Chondrocyte (in vitro differentiated cells): ENCODE measurements around the gene EIF2AK2. TPM values are rescaled to one million over a fixed set of nuclear protein-coding genes. Genes with fewer than 3 reads are reported as not detected.

Source experiments
- DNase-seq: peaks from one replicate; pipeline ENCODE4 v3.0.0; 2021; ENCODE audit warnings: mixed read lengths, low spot score
- H3K27ac Mint-ChIP-seq: one replicate; pipeline ENCODE4 v1.8.0; 2021; ENCODE audit warnings: mild to moderate bottlenecking, moderate library complexity, mixed read lengths; ENCODE audit not compliant: unreplicated experiment
- H3K27me3 Mint-ChIP-seq: 2 replicates; pipeline ENCODE4 v1.8.0; 2021; ENCODE audit warnings: low read depth, mixed read lengths
- H3K36me3 Mint-ChIP-seq: 2 replicates; pipeline ENCODE4 v1.8.0; 2021; ENCODE audit warnings: low read depth, mixed read lengths
- H3K4me1 Mint-ChIP-seq: 2 replicates; pipeline ENCODE4 v1.8.0; 2021; ENCODE audit warnings: low read depth, mild to moderate bottlenecking, mixed read lengths
- H3K4me3 Mint-ChIP-seq: one replicate; pipeline ENCODE4 v1.8.0; 2021; ENCODE audit warnings: mild to moderate bottlenecking, moderate library complexity, mixed read lengths; ENCODE audit not compliant: unreplicated experiment
- H3K9me3 Mint-ChIP-seq: 2 replicates; pipeline ENCODE4 v1.8.0; 2021; ENCODE audit warnings: low read depth, mixed read lengths
- CTCF ChIP-seq: fragments of 200-600 bp; sonication (generic); IDR thresholded peaks from 2 replicates; pipeline ENCODE4 v1.5.0; 2021; ENCODE audit warnings: antibody characterized with exemption, mild to moderate bottlenecking, moderate library complexity
- total RNA-seq: library from RNA; stranded (reverse); gene quantifications from 3 replicates; pipeline ENCODE4 v1.2.1, GENCODE V29; 2021

Gene EIF2AK2
- total RNA-seq, 1 donor from 2014 or later = 46.4 TPM

GRCh38 chr2:37060446-37060845 is 96.3 kb downstream of the EIF2AK2 start:
- peaks cover 33% of the 10 kb centered on the region for H3K36me3 Mint-ChIP-seq
- no peak overlapping the region for H3K27ac Mint-ChIP-seq

GRCh38 chr2:37059841-37060240 is 96.9 kb downstream of the EIF2AK2 start:
- Mint-ChIP-seq H3K36me3 (peaks cover 30% of the 10 kb centered on the region), H3K27ac (no peak overlapping the region), H3K9me3 (no peaks in the 10 kb centered on the region), H3K4me1 (no peaks in the 10 kb centered on the region), H3K27me3 (no peaks in the 10 kb centered on the region), H3K4me3 (no peak overlapping the region)
- TF ChIP-seq CTCF = no peak
- no peak for DNase-seq

More at GRCh38 chr2:37060446-37060845, 96.3 kb downstream of the EIF2AK2 start:
- Mint-ChIP-seq H3K9me3 (no peaks in the 10 kb centered on the region), H3K4me3 (no peak overlapping the region), H3K4me1 (no peaks in the 10 kb centered on the region), H3K27me3 (no peaks in the 10 kb centered on the region)
- TF ChIP-seq CTCF = no peak
- no peak for DNase-seq

- Mint-ChIP-seq H3K27ac (no peak overlapping the region), H3K4me1 (no peaks in the 10 kb centered on the region), H3K4me3 (no peak overlapping the region), H3K27me3 (no peaks in the 10 kb centered on the region), H3K36me3 (peaks cover 27% of the 10 kb centered on the region), H3K9me3 (no peaks in the 10 kb centered on the region)
- DNase-seq = no peak
- no peak for TF ChIP-seq CTCF
Measured at GRCh38 chr2:37052600-37053332, 104.0 kb downstream of the EIF2AK2 start.

Other genes starting within 250 kb of the EIF2AK2 start
- gene STRN, start 190.4 kb downstream of the EIF2AK2 start, total RNA-seq = 22.7 to 27.5 TPM (median 25.3 TPM) in 3 replicates
- 15.1 to 19.6 TPM (median 17.0 TPM) in 3 replicates for gene HEATR5B, start 72.6 kb downstream of the EIF2AK2 start, total RNA-seq
- gene GPATCH11, start 72.5 kb downstream of the EIF2AK2 start, total RNA-seq = 6.4 to 9.0 TPM (median 7.0 TPM) in 3 replicates
- gene SULT6B1, start 31.7 kb upstream of the EIF2AK2 start, total RNA-seq = not detected in 3 replicates
- gene CEBPZOS, start 39.5 kb upstream of the EIF2AK2 start, total RNA-seq = not detected in 3 replicates
- 30.4 to 45.6 TPM (median 31.1 TPM) in 3 replicates for gene CEBPZ, start 74.6 kb upstream of the EIF2AK2 start, total RNA-seq
- 15.7 to 19.5 TPM (median 16.1 TPM) in 3 replicates for gene NDUFAF7, start 74.7 kb upstream of the EIF2AK2 start, total RNA-seq
- gene PRKD3, start 167.9 kb upstream of the EIF2AK2 start, total RNA-seq = 40.2 to 45.4 TPM (median 43.8 TPM) in 3 replicates
- 0.67 to 1.2 TPM in 2 of 3 replicates, not detected in the other for gene QPCT, start 187.7 kb upstream of the EIF2AK2 start, total RNA-seq